Measurements from ENCODE around the gene KCNA2.

DNA sequence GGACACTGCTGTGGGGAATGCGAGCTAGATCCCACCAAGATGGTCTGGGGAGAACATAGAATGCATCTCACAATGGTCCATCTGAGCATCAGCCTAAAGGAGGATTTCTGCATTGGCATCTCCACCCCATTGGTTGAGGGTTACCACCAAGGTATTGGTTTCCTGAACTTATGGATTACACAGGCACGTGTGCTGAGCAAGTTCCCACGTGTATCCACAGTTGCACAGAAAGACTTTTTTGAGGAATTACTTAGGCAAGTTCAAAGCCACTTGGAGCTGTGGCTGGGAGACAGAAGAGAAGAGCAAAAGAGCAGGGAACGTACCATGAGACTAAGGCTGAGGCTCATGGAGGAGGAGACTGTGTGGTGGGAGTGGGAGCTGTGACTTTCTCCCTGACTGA lies 43.1 kb downstream of the KCNA2 start:
- TF ChIP-seq TAF1 (IDR thresholded peaks at IDR 0.05; ENCODE audit: borderline replicate concordance, low read depth, low read length): no peak
- TF ChIP-seq JUND (IDR thresholded peaks at IDR 0.05): no peak

Measured in SK-N-SH (cell line).